Activated naive CD8-positive, alpha-beta T cell (primary cell): ENCODE data around the gene SND1.

Experiments
- H3K27ac Mint-ChIP-seq: one replicate; pipeline ENCODE4 v1.8.0; 2021; ENCODE audit warnings: mixed read lengths
- H3K27me3 Mint-ChIP-seq: one replicate; pipeline ENCODE4 v1.8.0; 2021; ENCODE audit warnings: mixed read lengths
- H3K36me3 Mint-ChIP-seq: one replicate; pipeline ENCODE4 v1.8.0; 2021; ENCODE audit warnings: mixed read lengths
- H3K4me1 Mint-ChIP-seq: one replicate; pipeline ENCODE4 v1.8.0; 2021; ENCODE audit warnings: low read depth, mixed read lengths
- H3K4me3 Mint-ChIP-seq: one replicate; pipeline ENCODE4 v1.8.0; 2021; ENCODE audit warnings: mild to moderate bottlenecking, mixed read lengths
- H3K9me3 Mint-ChIP-seq: one replicate; pipeline ENCODE4 v1.8.0; 2021; ENCODE audit warnings: low read depth, mixed read lengths

Gene SND1

DNA sequence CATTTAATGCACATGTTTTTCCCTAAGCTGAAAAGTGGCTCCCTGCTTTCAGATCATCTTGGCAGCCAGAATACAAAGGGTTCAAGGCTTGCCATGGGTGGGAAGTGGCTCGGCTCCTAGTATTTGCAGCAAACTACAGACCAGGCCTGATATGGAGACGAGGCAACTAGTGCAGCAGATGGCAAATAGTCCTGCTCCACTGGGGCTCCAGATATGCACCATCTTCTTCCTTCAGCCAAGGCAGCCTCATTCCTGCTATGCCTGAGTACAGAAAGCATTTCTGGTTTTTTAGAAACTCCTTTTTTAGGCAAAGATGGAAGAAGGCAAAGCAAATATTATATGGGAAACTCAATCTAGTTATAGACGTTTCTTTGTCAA, 355.3 kb downstream of the SND1 start:
- Mint-ChIP-seq H3K4me1 (peaks cover 17% of the 10 kb centered on the region), H3K9me3 (no peaks in the 10 kb centered on the region), H3K36me3 (peaks cover 9% of the 10 kb centered on the region), H3K27me3 (no peaks in the 10 kb centered on the region), H3K27ac (no peak overlapping the region), H3K4me3 (no peak overlapping the region)

DNA sequence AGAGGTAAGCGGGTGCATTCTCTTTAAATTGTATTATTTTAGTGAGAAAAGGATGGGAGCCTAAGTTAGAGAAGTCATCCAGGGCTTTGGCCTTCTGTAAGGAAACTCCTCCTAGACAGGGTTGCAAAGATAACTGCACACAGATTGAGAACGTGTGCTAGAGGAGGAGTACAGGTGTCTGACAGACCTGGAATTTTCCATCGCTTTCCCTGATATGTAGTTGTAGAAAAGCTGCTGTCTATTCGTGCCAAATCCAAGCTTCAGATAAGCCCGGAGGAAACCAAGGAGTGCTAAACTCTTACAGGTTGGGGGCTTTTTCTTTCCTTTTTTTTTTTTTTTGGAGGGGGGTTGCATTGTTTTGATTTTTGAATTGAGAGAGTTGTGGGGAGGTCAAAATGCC, 356.1 kb downstream of the SND1 start:
- no peaks in the 10 kb centered on the region for H3K27me3 Mint-ChIP-seq
- H3K36me3 Mint-ChIP-seq: peaks cover 9% of the 10 kb centered on the region
- peaks cover 10% of the 10 kb centered on the region for H3K4me1 Mint-ChIP-seq
- H3K9me3 Mint-ChIP-seq: no peaks in the 10 kb centered on the region
- no peak overlapping the region for H3K27ac Mint-ChIP-seq
- no peak overlapping the region for H3K4me3 Mint-ChIP-seq

DNA sequence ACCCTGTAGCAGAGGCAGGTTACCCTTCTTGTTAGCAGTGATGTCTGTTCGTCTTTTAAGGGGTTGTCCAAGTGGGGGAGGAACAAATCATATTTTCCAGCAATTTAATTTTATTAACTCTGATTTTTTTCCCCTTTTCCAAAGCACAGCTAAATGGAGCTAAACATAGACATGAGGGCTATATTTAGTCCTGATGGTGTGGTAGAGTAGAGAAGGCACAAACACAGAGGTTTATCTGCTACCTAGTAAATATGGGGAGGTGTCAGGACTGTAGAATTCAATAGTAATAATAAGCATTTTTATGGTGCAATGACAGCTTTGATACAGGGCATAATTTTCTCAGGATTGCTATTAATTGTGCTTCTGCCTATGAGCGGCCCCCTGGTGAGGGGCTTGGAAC, 356.8 kb downstream of the SND1 start:
- Mint-ChIP-seq H3K27ac (no peak overlapping the region), H3K4me3 (no peak overlapping the region), H3K36me3 (peaks cover 9% of the 10 kb centered on the region), H3K4me1 (peaks cover 4% of the 10 kb centered on the region), H3K27me3 (no peaks in the 10 kb centered on the region), H3K9me3 (no peaks in the 10 kb centered on the region)

DNA sequence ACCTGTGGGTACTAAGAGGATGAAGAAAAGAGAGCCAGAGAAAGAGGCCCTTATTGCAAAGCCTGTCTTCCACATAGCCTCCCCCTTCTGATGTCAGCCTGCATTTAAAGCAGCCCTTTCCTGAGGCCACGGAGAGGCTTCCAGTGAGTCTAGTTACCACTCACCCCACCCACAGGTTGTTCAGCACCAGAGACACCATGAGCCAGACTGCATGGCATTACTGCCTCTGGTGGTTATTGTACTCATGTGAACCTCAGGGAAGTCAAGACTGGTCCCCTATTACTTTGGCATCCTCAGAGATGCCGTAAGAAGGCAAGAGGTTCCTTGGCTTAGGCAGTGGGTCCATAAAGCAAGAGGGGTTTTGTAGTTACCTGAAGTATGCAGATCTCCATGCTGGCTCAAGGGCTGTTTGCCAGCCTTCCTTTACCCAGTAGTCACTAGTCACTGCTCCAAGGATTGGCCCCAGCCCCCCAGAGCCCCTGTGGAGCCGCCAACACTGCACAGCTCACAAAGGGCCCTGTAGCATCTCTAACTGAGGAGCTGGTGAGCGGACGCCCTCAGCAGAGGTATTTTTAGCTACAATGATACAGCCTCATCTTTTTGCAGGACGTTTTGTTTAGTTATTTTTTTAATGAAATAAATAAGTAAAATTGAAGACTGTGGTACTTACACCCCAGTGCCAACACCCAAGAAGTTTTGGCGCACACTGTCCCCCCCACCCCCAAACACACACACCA, 358.6 kb downstream of the SND1 start:
- Mint-ChIP-seq H3K9me3 (no peaks in the 10 kb centered on the region), H3K36me3 (peaks cover 7% of the 10 kb centered on the region), H3K4me1 (no peaks in the 10 kb centered on the region), H3K27me3 (no peaks in the 10 kb centered on the region), H3K4me3 (no peak overlapping the region), H3K27ac (no peak overlapping the region)

DNA sequence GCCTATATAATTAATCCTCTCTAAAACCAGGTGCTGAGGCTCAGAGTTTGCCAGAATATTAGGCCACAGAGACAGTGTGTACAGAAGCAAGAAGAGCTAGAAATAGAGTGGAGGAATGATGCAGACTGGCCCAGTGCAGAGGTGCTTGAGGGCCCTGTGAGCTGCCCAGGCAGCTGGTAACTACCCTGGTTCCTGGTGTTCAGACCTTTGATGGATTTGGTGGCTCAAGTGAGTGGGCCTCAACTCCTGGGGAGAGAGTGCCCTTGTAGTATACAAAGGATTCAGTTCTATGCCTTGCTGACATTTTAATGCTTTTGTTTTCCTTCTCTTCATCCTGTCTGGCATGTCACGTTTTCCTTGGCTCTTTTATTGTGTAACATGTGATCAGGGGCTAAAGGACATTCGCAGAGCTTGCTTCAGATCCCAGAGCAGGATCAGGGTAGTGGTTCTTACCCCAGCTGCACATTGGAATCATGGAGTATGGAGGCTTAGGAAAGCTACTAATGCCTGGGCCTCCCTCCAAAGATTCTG, 359.2 kb downstream of the SND1 start:
- Mint-ChIP-seq H3K4me1 (no peaks in the 10 kb centered on the region), H3K36me3 (peaks cover 2% of the 10 kb centered on the region), H3K27ac (no peak overlapping the region), H3K9me3 (no peaks in the 10 kb centered on the region), H3K4me3 (no peak overlapping the region), H3K27me3 (no peaks in the 10 kb centered on the region)

DNA sequence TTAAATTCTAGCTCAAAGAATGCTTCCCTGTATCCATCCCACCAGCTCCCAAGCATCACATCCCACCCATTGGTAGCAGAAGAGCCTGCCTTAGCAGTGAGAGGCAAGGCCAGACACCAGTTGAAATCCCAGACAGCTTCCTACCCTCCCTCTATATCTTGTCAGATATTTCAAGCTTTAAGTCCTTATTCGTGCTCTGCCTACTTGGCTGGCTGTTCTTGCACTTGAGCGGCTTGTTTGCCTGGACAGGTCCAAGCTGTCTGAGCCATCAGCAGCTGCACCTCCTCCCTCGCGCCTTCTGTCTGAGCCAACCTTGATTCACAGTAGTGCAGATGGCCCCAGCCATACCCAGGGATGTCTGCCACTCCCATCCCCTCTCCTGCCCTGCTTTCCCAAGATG, 362.8 kb downstream of the SND1 start:
- Mint-ChIP-seq H3K27me3 (no peaks in the 10 kb centered on the region), H3K4me1 (peaks cover 2% of the 10 kb centered on the region), H3K36me3 (peaks cover 2% of the 10 kb centered on the region)

DNA sequence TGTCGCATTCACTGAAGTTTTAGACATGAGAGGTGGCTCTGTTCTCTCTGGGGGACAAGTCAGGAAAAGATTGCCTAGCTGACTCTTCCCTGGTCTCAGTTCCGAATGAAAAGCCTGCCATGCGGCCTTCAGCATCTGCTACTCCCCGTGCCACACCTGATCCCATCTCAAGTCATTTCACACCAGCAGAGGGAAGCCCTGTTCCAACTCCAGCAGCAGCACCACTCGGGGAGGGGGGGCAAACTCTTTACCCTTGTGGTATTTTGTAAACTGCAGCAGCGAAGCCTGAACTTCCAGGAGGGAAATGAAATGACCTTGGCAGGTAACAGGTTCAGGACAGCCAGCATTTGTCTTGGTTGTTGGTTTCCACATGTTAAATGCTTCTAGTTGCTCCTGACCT, 365.5 kb downstream of the SND1 start:
- peaks cover 4% of the 10 kb centered on the region for H3K4me1 Mint-ChIP-seq
- no peaks in the 10 kb centered on the region for H3K27me3 Mint-ChIP-seq
- no peaks in the 10 kb centered on the region for H3K9me3 Mint-ChIP-seq
- H3K27ac Mint-ChIP-seq: no peak overlapping the region
- no peak overlapping the region for H3K4me3 Mint-ChIP-seq
- peaks cover 7% of the 10 kb centered on the region for H3K36me3 Mint-ChIP-seq

More for the DNA sequence above, 362.8 kb downstream of the SND1 start:
- no peaks in the 10 kb centered on the region for H3K9me3 Mint-ChIP-seq
- no peak overlapping the region for H3K27ac Mint-ChIP-seq
- H3K4me3 Mint-ChIP-seq: no peak overlapping the region

DNA sequence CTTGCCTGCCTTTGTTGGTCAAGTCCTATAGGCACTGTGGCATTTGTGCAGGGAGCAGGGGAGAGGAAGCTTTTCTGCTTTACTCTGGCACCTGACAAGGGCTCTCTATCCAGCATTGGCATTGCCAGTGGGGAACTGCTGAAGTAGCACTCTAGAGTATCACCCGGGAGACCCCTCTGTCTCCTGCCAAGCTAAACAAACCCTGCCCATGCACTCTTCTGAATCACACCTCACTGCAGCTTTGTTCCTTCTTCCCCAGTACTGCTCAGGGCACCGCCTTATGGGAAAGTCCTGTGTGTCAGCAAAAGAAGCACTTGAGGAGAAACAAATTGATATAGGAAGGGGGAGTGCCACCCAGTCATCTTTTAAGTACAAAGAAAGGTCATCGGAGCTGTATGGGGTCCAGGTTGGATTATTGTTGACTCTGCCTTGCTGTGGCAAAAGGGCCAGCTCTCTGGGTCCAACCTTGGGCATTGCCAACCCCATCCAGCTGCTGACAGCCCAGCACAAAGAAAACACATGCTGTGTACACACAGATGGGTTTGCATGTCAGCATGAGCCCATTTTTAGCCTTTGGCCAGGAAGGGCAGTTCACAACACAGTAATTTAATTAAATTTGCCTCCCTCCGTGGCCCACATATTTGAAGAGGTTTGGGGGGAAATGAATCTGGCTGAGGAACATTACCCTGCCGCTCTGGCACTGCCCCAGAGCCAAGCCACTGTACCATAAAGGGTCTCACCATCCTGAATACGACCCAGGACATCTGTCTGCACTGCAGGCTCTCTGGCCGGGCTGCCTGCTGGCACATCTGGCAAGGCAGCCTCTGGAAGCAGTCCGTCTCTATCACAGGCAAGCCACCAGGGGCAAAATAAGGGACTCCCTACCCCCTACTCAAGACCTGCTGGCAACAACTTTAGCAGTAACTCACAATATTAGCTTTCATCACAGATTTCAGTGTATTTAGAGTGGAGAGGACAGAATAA, 366.2 kb downstream of the SND1 start:
- Mint-ChIP-seq H3K9me3 (no peaks in the 10 kb centered on the region), H3K27ac (no peak overlapping the region), H3K4me1 (peaks cover 4% of the 10 kb centered on the region), H3K4me3 (no peak overlapping the region), H3K27me3 (no peaks in the 10 kb centered on the region), H3K36me3 (peaks cover 7% of the 10 kb centered on the region)

DNA sequence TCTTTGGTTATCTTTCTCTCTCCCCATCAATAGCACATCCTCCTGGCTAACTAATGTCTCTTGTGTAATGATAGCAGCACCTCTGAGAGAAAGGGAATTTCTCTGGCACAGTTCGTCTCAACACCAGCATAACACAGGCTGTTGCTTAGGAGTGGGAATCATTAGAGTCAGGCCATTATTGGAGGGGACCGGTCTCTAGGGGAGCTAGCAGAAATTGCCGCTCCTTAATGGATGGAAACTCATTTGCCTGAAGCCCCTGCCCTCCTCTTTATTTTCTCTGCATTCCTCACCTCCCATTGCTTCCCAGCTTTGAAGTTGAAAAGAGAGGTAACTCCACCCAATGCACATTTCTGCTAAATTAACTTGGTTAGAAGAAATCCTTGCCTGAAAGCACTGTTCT, 367.3 kb downstream of the SND1 start:
- Mint-ChIP-seq H3K36me3 (peaks cover 7% of the 10 kb centered on the region), H3K9me3 (no peaks in the 10 kb centered on the region), H3K4me3 (no peak overlapping the region), H3K27me3 (no peaks in the 10 kb centered on the region), H3K27ac (no peak overlapping the region), H3K4me1 (peaks cover 4% of the 10 kb centered on the region)

DNA sequence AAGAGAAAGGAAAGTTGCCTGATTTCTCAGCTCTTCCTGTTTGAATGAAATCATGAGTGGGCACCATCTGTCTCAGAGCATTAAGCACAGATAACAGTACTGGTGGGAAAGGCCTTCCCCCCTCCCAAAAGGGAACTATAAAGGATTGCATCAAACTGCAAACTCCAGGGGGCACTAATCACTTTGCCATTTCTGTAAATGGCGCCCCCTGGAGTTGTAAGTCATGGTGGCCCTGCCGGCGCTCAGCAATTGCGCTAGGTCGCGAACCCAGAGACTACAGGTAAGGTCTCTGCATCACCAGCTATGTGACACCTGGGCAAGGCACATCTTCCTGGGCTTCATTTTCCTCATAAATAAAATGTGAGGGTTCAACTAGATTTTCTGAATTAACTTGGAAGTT, 368.2 kb downstream of the SND1 start:
- no peak overlapping the region for H3K27ac Mint-ChIP-seq
- H3K9me3 Mint-ChIP-seq: no peaks in the 10 kb centered on the region
- no peaks in the 10 kb centered on the region for H3K27me3 Mint-ChIP-seq
- peaks cover 4% of the 10 kb centered on the region for H3K4me1 Mint-ChIP-seq
- H3K4me3 Mint-ChIP-seq: no peak overlapping the region
- peaks cover 7% of the 10 kb centered on the region for H3K36me3 Mint-ChIP-seq

DNA sequence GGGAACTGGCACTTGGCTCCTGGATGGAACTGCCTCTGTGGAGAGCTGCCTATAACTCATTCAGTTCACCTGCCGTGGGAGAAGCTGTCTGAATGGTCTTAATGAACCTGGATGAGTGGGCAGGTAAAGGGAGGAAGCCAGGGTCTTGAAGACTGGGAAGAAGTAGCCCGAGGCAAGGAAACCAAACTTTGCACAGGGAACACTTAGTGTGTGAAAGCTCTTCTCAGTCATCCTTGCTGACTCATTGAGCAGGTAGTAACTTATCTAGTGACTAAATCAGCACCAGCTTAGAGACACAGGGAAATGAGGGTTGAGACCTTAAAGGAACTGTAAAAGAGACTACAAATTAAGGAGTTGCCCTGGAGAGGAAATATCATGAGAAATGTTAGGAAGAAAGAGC, 369.4 kb downstream of the SND1 start:
- Mint-ChIP-seq H3K27ac (no peak overlapping the region), H3K9me3 (no peaks in the 10 kb centered on the region), H3K36me3 (peaks cover 7% of the 10 kb centered on the region), H3K4me1 (peaks cover 4% of the 10 kb centered on the region), H3K4me3 (no peak overlapping the region), H3K27me3 (no peaks in the 10 kb centered on the region)

DNA sequence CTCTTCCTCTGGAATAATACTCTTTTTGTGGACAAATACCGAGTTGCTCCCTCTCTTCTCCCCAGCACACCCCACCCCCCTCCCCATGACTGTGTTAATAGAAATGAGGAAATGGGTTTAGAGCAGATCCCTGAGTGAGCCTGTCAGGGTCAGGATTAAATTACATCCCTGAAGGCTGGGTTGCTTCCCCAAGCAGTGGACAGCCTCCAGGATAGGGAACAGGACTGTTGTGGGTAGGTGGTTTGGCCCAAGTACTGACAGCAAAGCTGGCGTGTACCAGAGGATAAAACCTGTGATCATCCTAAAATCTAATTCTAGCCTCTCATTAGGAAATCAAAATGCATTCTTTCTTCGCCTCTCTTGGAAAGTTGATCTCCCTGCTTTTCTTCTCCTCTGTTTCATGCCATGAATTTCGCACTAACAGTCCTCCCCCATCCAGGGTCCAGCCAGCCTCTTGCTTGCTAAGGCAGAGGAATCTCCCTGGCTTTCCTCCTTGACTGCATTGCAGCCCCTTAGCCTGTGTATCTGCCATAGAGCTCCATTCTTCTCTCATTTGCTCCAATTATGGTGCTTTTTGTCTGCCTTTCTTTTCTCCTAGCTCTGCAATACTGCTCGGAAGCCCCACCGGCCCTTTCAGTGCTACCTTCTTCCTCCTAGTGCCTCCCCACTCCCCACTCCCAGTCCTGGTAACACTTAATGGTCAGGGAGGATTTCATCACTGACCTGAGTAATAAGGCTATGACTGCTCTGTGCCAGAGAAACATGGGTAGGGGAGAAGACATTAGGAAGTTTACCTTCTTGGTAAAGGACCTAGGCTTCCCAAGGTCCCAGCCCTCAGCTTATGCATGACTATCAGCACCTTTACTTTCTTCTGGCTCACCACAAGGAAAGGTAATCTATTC, 370.9 kb downstream of the SND1 start:
- Mint-ChIP-seq H3K27ac (peak overlapping the region; percentile 18), H3K4me3 (no peak overlapping the region), H3K9me3 (no peaks in the 10 kb centered on the region), H3K36me3 (peaks cover 11% of the 10 kb centered on the region), H3K4me1 (peaks cover 7% of the 10 kb centered on the region), H3K27me3 (no peaks in the 10 kb centered on the region)

DNA sequence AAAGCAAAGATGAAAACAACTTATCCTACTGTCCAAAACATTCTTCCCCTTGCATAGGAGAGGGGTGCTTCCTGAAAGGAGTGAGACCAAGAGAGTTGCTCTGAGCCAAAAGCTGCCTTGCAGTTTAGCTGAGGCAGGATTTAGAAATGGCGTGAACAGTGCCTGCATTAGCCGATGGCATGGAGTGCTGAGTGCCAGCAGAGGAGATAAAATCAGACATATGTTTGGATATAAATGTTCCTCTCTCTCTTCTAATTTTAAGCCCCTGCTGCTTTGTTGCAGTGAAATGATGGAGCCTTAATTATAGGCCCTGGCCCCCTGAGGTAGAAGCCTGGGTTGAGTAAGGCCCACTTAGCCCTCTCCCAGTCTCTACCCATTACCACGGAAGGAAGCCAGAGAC, 372.2 kb downstream of the SND1 start:
- Mint-ChIP-seq H3K36me3 (peaks cover 15% of the 10 kb centered on the region), H3K9me3 (no peaks in the 10 kb centered on the region), H3K4me3 (no peak overlapping the region), H3K4me1 (peaks cover 7% of the 10 kb centered on the region), H3K27ac (no peak overlapping the region), H3K27me3 (no peaks in the 10 kb centered on the region)

DNA sequence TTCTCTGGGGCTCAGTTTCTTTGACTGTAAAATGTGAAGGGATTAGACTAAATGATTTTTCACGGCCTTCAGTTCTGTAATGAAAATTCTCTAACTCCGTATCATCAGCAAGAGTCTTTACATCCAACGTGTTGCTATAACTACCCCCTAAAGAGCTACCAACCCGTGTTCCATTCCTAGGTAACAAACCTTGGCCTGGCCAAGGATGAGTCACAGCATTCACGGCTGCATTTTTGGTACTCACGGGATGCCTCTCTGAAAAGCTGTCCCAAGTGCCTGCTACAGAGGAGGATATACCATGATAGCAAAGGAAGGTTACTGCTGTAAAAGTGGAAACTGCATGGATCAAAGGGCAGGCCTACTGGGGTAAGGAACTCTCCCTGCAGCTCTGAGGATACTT, 373.4 kb downstream of the SND1 start:
- no peak overlapping the region for H3K27ac Mint-ChIP-seq

More for the DNA sequence above, 373.4 kb downstream of the SND1 start:
- Mint-ChIP-seq H3K9me3 (no peaks in the 10 kb centered on the region), H3K27me3 (no peaks in the 10 kb centered on the region), H3K4me1 (peaks cover 9% of the 10 kb centered on the region), H3K4me3 (no peak overlapping the region), H3K36me3 (peaks cover 16% of the 10 kb centered on the region)
